GM23248 (cell line): Measurements from ENCODE around the gene HOXA5.

Experiments used
- EZH2 ChIP-seq: fragments of 200-600 bp; sonication (generic); IDR thresholded peaks from 2 replicates; pipeline ENCODE4 v1.6.1; 2018; ENCODE audit warnings: antibody characterized with exemption, mild to moderate bottlenecking; ENCODE audit not compliant: insufficient read depth, poor library complexity, severe bottlenecking
- EZH2phosphoT487 ChIP-seq: fragments of 200-600 bp; sonication (generic); IDR thresholded peaks from 2 replicates; pipeline ENCODE4 v1.6.1; 2018; ENCODE audit warnings: antibody characterized with exemption, moderate library complexity, mild to moderate bottlenecking, low read depth; ENCODE audit not compliant: insufficient read depth

DNA sequence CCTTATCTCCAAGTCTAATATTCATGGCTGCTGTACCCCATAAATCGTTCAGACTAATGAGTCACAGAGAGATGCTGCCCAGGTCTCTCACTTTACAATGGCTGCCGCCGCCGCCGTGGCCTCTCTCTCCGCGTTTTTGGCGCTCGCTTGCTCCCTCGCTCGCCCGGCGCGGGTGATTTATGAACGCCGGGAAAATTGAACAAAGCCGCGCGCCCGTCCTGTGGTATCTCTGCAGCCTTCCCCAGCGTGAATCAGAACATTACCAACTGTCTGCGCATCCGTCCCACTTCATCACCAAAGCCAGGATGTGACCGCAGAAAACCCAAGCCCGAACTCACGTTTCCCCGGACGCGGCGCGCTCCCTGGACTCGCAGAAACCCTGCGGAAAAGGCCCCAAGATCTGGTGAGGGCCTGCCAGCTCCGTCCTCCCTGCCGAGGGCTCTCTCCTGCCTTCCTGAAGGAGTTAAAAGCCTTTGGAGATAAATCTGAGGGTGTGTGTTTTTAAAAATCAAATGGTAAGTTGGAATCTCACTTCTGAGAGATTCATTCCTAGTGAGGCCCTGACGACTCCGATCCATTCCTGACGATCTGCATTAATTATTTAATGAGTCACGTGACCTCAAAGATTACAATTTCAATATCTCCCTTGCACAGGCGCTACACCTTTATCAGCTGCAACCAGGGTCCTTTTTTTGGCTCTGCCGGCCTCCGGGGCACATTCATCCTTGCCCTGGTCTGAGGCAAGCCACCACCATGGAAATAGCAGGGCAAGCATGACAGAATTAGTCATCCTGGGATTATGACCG is 19.2 kb downstream of the HOXA5 start:
- TF ChIP-seq EZH2phosphoT487 (no peak), EZH2 (no peak)
